HG03066 (cell line): ENCODE data around the gene TM4SF5.

Experiments
- ATAC-seq: cut with Tn5 transposase; IDR thresholded peaks from one replicate; pipeline ENCODE4 v1.9.1; 2021; ENCODE audit warnings: low read depth; ENCODE audit not compliant: unreplicated experiment

The TM4SF5 gene

DNA sequence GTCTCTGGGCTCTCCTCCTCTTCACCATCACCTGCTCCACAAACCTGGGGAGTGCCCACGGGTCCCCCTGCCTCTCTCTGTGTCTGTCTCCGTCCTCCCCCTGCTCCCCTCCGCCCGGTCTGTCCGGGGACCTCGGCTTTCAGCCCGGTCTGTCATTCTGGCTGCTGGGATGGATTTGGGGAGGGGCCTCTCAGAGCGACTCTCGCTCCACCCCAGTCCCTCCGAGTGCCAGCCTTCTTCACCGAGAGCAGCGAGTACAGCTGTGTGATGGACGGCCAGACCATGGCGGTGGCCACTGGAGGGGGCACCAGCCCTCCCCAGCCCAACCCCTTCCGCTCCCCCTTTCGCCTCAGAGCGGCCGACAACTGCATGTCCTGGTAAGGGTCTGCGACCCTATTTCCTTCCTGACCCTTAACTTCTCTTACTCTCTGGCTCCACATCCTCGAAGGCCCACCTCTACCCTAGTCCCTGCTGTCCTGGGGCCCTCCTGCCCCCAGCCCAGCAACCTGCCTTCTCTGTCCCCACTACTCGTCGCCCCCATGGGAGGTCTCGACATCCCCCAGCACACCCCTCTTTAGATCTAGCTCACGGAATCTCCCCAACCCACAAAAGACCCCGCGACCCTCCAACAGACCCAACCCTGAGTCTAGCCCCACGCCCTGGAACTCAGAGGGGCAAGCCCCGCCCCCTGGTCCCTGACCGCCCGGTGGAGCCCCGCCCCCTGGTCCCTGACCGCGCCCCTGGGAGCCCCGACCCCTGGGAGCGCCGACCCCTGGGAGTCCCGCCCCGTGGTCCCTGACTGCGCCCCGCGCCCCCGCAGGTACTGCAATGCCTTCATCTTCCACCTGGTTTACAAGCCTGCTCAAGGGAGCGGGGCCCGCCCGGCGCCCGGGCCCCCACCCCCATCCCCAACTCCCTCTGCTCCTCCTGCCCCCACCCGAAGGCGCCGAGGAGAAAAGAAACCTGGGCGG lies 26.4 kb upstream of the TM4SF5 start:
- ATAC-seq, result no peak

DNA sequence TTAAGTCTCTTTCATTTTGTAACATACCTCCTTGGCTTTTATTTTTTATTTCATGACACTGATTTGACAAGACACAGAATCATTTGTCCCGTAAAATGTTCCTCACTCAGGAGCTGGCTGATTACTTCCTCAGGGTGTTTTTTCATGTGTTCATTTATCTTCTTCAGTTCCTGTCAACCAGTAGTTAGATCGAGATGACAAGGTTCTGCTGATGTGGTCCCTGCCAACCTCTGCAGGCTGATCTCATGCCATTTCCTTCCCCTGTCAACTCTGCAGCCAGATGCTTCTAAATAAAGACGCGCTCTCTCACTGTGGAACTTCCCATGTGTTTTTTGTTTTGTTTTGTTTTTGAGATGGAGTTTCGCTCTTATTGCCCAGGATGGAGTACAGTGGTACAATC lies 23.8 kb upstream of the TM4SF5 start:
- no peak for ATAC-seq

DNA sequence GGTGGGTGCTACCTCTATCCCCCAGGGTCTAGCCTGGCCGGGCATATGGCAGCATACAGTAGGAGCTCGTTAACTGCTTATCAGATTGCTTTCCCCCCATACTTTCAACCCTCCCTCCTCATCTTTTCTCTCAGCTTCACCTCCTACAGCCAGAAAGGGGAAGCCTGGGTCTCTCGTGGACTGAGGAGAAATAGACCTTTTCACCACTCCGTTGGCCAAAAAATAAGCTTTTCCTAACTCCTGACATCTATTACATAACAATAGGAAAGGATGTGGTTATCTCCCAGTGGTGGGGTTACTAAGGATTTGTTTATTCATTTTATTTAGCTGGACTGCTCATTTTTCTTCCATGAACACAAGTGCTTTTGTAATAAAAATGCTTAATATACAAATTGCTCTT lies 23.0 kb upstream of the TM4SF5 start:
- ATAC-seq, result no peak

DNA sequence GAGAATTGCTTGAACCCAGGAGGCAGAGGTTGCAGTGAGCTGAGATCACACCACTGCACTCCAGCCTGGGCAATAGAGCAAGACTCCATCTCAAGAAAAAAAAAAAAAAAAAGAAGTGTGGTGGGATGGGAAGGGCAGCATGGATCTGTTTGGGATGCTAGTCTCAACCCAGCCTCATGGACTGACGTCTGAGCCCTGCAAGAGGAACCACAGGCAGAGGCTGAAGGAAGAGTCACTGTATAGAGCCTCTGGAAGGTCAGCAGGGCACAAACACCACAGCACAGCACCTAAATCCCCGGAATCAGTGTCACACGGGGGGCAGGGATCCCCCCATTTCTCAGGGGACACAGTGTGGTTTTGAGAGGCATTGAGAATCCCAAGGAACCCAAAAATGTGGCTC lies 21.1 kb upstream of the TM4SF5 start:
- ATAC-seq, result no peak

DNA sequence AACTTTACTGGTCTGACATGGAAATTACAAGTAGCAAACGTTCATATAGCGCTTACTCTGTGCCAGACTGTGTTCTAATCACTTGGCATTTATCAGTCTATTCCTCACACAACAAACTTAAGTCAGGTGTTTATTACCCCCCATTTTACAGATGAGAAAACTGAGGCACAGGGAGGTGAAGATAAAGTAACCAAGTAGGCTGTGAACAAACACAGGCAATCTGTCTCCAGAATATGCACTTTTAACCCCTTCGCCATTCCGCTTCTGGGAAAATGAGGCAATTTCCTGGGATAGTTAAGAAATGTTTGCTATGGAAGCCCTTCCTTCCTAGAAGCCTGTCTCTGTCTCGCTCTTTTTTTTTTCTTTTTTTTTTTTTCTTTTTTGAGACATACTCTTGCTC lies 19.8 kb upstream of the TM4SF5 start:
- ATAC-seq, result no peak

DNA sequence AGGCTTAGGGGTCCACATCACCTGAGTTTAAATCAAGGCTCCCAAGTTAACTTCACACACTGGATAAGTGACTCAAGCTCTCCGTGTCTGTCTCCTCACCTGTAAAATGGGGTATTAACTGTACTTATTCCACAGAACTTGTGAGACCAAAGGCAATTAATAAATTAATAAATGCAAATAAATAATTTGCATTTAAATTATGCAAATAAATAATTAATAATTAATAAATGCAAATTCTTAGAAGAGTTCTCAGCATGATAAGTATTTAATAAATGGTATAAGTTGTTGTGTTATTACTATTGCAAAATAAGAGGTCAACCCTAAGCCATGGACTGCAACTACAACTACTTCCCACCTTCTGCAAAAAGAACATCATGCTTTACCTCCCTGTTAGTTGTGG lies 18.3 kb upstream of the TM4SF5 start:
- no peak for ATAC-seq

DNA sequence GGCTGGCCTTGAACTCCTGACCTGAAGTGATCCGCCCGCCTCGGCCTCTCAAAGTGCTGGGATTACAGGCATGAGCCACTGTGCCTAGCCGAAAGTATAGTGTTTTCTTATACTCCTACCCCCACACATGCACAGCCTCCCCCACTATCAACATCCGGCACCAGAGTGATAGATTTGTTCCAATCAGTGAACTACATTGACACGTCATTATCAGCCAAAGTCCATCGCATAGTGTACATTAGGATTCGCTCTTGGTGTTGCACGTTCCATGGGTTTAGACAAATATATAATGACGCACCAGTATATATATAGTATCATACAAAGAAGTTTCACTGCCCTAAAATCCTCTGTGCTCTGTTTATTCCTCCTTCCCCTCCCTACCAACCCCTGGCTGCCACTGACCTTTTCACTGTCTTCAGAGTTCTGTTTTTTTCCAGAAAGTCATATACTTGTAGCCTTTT lies 11.9 kb upstream of the TM4SF5 start:
- ATAC-seq, result no peak

DNA sequence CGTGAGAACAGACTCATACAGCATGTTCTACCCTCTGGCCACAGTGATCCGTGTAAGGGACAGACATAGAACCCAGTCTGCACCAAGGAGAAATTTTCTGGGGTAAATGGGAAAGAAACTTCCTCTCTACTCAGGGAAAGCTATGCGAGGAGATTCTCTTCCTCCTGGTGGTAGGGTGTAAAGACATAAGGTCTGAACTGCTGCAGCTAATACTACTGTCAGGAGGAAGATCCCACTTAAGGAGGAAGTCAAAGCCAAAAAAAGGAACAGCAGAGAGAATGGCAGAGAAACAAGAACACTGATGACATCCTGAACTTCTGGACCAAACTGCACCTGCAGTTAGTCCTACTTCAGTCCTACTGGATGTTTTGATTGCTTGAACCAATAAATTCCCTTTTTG lies 7.1 kb upstream of the TM4SF5 start:
- ATAC-seq, result no peak

DNA sequence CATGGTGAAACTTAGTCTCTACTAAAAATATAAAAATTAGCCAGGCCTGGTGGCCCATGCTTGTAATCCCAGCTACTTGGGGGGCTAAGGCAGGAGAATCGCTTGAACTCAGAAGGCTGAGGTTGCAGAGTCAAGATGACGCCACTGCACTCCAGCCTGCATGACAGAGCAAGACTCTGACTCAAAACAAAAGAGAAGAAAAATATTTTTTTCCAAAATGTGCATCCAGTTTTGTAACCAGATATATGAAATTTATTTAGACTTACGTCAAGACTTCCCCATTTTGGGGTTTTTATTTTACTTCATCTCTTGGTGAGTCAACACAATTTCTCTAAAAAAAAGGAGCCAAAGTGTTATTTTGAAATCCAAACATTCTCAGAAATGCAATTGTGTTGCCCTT lies 5.5 kb upstream of the TM4SF5 start:
- no peak for ATAC-seq

DNA sequence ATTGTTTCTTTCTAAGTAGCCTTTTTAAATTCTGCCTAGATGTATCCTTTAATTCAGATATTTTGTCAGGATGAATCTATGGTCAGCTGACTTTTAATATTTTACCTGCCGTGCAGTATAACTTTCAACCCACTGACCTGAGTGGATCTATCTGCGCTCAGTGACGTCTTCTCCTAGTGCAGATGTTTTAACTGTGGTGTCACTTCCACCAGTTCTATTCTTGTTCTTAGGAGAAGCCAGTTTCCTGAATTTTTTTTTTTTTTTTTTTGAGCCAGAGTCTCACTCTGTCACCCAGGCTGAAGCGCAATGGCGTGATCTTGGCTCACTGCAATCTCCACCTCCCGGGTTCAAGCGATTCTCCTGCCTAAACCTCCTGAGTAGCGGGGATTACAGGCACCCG lies 5.0 kb upstream of the TM4SF5 start:
- no peak for ATAC-seq

DNA sequence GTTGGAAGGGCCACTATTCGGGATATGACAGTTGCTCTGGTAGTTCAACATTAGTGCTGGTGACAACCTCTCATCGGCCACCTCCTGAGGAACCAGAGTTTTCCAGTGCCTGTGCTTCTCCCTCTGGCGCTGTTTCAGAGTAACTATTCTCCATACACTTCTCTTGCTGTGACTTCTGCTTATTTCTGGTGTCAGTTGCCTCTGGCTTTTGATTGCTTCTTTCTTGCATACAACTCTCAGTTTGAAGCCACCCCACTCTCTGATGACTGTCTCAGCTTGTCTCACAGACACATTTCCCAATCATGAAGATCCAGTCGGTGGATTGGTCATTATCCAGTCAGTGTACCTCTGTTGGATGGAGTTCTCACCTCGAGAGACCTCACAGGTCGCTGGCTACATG lies 3.4 kb upstream of the TM4SF5 start:
- no peak for ATAC-seq

DNA sequence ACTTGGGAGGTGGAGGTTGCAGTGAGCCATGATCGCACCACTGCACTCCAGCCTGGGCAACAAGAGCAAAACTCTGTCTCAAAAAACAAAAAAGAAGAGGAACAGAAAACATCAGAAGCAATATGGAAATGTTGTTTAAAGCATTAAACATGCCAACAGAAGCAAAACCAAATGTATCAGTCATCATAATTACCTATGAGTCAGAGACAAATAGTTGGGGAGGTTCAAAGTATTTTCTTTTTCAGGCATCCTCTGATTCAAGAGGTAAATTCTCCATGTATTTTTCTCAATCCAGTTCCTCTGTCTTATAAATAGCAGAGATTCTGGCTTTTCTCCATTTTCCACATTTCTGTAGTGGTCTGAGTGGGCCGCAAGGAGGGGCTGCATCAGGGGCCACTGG lies 2.1 kb upstream of the TM4SF5 start:
- no peak for ATAC-seq

DNA sequence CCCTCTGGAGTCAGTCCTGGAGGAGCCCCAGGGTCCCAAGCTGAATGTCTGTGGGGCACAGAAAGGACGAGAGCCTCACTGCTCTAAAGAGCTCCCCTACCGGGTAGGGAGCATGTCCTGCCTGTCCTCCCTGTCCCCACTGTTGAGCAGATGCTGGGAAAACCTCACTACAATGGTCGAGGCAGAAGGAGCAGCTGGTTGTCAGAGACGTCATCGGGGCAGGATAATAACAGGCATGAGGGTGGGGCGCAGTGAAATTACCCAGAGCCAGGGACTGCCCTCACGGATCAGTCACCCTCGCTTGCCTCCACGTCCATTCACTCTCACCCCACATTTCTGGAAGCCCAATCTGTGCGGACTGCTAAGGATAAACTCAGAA lies 538 bp downstream of the TM4SF5 start:
- no peak for ATAC-seq

DNA sequence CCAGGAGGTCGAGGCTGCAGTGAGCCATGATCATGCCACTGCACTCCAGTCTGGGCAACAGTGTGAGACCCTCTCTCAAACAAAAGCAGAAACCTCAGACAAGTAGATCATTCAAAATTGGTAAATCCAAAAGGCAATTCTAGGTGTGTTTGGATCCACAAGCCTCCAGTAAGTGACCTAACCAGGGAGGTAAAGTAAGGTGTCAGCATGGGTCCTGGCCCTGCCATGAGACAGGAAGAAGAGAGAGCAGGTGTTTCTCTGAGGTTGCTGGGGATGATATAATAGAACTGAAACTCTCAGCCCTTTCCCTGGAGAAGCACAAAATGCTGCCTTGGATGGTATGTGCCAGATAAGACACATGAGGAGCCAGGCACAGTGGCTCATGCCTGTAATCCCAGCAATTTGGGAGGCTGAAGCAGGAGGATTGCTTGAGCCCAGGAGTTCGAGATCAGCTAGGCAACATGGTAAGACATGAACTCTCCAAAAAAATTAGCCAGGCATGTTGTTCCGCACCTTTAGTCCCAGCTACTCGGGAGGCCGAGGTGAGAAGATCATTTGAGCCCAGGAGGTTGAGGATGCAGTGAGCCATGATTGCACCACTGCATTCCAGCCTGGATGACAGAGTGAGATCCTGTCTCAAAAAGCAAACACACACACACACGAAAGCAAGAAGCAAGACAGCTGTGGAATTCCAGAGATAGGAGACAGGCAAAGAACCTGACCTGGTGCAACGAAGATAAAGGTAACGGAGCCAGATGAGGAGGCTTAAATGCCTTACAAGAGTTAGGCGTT lies 6.5 kb downstream of the TM4SF5 start:
- ATAC-seq, result no peak

DNA sequence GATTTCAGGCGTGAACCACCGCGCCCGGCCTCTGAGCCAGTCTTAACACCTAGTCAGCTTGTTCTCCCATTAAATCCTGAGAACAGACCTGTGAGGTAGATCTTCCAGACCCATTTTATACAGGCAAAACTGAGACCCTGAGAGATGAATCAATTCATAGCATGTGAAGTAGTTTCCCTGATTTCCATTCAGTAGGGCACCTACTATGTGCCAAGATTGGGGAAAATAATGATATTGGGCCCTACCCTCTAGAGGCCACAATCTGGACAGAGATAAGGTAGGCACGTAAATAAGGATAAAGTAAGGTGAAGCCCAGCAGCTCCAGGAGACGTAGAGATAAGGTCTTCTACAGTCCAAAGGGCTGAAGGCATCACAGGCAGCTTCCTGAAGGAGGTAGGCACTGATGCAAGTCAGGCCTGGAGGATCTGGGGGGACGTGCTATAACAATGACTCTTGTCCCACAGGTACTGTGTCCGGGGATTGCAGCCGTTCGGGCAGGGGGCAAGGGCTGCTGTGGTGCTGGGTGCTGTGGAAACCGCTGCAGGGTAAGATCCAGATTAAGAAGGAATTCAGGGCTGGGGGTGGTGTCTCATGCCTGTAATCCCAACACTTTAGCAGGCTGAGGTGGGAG lies 8.8 kb downstream of the TM4SF5 start:
- ATAC-seq, result no peak

DNA sequence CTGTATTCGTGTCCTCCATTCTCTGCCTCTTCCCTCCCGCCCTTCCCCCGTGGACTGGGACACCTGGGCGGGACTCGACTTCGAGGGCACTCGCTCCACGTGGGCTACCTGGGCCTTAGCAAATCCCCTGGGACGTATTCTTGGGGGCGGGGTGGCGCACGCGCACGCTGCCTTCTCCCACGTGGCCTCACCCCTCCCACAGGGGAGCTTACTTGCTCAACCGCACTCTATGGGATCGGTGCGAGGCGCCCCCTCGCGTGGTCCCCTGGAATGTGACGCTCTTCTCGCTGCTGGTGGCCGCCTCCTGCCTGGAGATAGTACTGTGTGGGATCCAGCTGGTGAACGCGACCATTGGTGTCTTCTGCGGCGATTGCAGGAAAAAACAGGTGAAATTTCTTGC lies 11.0 kb downstream of the TM4SF5 start:
- ATAC-seq, result no peak

DNA sequence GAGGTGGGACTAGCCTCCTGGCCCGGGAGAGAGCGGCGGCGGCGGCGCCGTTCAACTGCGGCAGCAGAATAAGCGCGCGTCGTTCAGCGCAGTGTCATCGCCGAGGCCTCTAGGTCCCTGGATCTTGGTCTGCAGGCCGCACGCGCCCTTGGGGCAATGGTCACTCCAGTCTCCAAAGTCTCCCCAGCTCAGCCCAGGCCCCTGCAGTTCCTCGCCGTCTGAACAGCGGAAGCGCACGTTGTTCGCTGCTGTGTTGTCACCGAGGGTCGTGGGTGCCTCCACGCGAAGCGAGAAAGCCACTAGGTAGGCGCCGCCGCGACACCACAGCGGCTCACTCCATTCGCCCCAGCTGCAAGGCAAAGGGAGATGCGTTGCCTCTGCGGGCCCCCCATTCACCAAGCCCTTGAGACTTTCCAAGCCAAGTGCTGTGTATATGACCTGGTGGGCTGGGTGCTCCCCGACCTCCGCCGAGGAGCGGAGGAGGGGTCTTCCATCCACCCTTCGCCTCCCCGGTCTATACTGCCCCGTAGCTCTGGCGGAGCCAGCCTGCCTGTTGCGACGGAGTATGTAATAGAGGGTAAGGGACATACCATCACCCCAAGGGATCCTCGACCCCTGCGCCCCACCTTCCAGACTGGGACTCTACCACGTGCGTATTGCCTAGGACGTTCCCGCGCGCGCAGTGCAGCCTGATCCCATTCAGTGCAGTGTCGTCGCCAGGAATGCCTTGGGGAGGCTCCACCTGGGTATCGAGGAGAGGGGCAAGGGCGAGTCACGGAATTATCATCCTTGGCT lies 13.8 kb downstream of the TM4SF5 start:
- no peak for ATAC-seq

DNA sequence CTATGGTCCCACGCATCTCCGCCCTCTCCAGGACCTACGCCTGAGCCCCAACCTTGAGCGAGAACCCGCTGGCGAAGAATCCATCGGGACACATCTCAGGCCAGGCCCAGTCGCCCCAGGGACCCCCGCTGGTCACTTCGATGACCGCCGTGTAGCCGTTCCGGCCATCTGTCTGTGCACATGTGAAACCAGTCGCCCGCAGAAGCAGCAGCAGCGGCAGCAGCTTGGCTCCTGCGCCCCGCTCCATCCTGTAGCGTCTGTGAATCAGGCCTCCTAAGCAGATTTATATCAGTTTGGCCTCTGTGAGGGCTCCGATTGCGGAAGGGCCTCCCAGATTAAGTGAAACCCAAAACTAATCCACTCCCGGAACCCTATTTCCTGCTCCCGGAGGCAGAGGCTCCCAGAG lies 14.4 kb downstream of the TM4SF5 start, which contains the start of gene VMO1:
TSS of gene VMO1 (minus strand) at position 259 of the 406 bp plus-strand sequence. CDS start at position 247, 12 bp downstream.
- ATAC-seq, result no peak

DNA sequence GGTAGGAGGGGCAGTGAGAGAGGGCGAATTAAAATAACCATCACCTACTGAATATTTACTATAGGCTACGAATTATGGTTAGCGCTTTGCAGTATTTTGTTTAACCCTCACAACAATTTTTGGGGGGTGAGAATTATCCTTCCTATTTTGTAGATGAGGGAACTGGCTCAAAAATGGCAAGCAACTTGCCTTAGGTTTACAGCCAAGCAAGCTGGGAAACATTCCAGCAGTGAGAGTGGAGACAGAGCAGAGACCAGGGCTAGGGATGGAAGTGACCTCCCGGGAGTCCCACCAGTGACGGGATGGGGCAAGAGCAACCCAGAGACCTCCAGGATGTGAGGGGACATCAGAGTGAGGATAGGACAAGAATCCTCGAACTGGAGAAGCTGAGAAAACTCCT lies 14.8 kb downstream of the TM4SF5 start:
- no peak for ATAC-seq

DNA sequence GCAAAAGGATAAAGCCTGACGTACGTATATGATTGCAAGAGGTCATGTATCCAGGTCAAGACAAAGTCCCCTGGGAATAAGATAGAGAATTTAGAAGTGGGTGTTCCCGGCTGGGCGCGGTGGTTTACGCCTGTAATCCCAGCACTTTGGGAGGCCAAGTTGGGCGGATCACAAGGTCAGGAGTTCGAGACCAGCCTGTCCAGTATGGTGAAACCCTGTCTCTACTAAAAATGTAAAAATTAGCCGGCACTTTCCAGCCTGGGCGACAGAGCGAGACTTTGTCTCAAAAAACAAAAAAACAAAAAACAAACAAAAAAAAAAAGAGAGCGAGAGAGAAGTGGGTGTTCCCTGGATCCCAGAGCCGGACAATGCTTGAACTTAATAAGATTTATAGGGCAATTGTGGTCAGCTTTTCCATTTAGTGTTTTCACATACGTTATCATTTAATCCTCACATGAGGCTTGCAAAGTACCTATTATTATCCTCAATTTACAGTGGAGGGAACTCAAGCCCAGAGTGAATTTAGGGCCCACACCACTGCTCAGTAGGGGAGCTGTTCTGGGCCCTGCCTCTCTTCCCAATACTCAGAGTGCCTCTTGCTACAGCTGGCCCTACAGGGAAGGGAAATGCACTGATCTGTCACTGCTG lies 16.6 kb downstream of the TM4SF5 start:
- ATAC-seq, result no peak
